Panc1 (cell line): ENCODE measurements around the gene TAF5L.

Experiments
- REST ChIP-seq, 2 experiments: IDR thresholded peaks; 2 replicates each; pipeline ENCODE4 v1.6.1; 2011 to 2012; ENCODE audit warnings: low read depth in 2 of 2, control low read depth in 1 of 2, low read length in 1 of 2, mild to moderate bottlenecking in 1 of 2, moderate library complexity in 1 of 2; ENCODE audit not compliant: insufficient read depth in 1 of 2
- TF ChIP-seq, protein P1 (sequence below): fragments of 450-650 bp; IDR thresholded peaks from 2 replicates; pipeline ENCODE4 v1.5.1; 2017; ENCODE audit warnings: mild to moderate bottlenecking

- TF ChIP-seq, protein P1, sequence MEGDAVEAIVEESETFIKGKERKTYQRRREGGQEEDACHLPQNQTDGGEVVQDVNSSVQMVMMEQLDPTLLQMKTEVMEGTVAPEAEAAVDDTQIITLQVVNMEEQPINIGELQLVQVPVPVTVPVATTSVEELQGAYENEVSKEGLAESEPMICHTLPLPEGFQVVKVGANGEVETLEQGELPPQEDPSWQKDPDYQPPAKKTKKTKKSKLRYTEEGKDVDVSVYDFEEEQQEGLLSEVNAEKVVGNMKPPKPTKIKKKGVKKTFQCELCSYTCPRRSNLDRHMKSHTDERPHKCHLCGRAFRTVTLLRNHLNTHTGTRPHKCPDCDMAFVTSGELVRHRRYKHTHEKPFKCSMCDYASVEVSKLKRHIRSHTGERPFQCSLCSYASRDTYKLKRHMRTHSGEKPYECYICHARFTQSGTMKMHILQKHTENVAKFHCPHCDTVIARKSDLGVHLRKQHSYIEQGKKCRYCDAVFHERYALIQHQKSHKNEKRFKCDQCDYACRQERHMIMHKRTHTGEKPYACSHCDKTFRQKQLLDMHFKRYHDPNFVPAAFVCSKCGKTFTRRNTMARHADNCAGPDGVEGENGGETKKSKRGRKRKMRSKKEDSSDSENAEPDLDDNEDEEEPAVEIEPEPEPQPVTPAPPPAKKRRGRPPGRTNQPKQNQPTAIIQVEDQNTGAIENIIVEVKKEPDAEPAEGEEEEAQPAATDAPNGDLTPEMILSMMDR: no peak
- no peak for TF ChIP-seq REST (IDR thresholded peaks at IDR 0.05; ENCODE audit: insufficient read depth in 1 of 2, low read depth in 2 of 2, low read length in 1 of 2)
These were observed 47.5 kb downstream of the TAF5L start for GRCh38 chr1:229578168-229579058.
